GM23248 (cell line): Measurements from ENCODE around the gene BCHE. TPM values are rescaled to one million over a fixed set of nuclear protein-coding genes. Genes with fewer than 3 reads are reported as not detected.

Experiments
- DNase-seq: peaks from one replicate; pipeline ENCODE4 v3.0.0-alpha.2; 2015
- H2AFZ ChIP-seq: fragments of 200-600 bp; sonication (generic); 2 replicates; pipeline ENCODE4 v1.6.1; 2016; ENCODE audit warnings: antibody characterized with exemption
- H3F3A ChIP-seq: fragments of 200-600 bp; sonication (generic); 2 replicates; pipeline ENCODE4 v1.6.1; 2016; ENCODE audit warnings: mild to moderate bottlenecking, antibody characterized with exemption, mixed run types; ENCODE audit not compliant: insufficient read depth
- H3K27ac ChIP-seq: fragments of 200-600 bp; sonication (generic); 2 replicates; pipeline ENCODE4 v1.5.1; 2016; ENCODE audit warnings: mild to moderate bottlenecking
- H3K27me3 ChIP-seq: fragments of 200-600 bp; sonication (generic); replicated peaks from 2 replicates; pipeline ENCODE4 v1.6.1; 2016; ENCODE audit warnings: mild to moderate bottlenecking; ENCODE audit not compliant: insufficient read depth
- H3K36me3 ChIP-seq: fragments of 200-600 bp; sonication (generic); 2 replicates; pipeline ENCODE4 v1.6.1; 2016; ENCODE audit warnings: low read depth, mild to moderate bottlenecking
- H3K4me1 ChIP-seq: fragments of 200-600 bp; sonication (generic); 2 replicates; pipeline ENCODE4 v1.6.1; 2016; ENCODE audit warnings: mild to moderate bottlenecking; ENCODE audit not compliant: insufficient read depth
- H3K4me2 ChIP-seq: fragments of 200-600 bp; sonication (generic); one replicate; pipeline ENCODE4 v1.6.1; 2016; ENCODE audit warnings: mild to moderate bottlenecking; ENCODE audit not compliant: unreplicated experiment
- H3K4me3 ChIP-seq: fragments of 200-600 bp; sonication (generic); 2 replicates; pipeline ENCODE4 v1.5.1; 2016; ENCODE audit warnings: mild to moderate bottlenecking
- H3K79me2 ChIP-seq: fragments of 200-600 bp; sonication (generic); 2 replicates; pipeline ENCODE4 v1.6.1; 2016; ENCODE audit warnings: mild to moderate bottlenecking; ENCODE audit not compliant: insufficient read depth
- H3K9ac ChIP-seq: fragments of 200-600 bp; sonication (generic); 2 replicates; pipeline ENCODE4 v1.6.1; 2016; ENCODE audit warnings: mild to moderate bottlenecking
- H3K9me2 ChIP-seq: fragments of 200-600 bp; sonication (generic); 2 replicates; pipeline ENCODE4 v1.6.1; 2016; ENCODE audit warnings: mixed run types, mild to moderate bottlenecking, moderate library complexity; ENCODE audit not compliant: insufficient read depth
- H3K9me3 ChIP-seq: fragments of 200-600 bp; sonication (generic); one replicate; pipeline ENCODE4 v1.6.1; 2017; ENCODE audit warnings: low read depth
- H4K20me1 ChIP-seq: fragments of 200-600 bp; sonication (generic); 2 replicates; pipeline ENCODE4 v1.6.0; 2016; ENCODE audit not compliant: insufficient read depth
- EZH2 ChIP-seq: fragments of 200-600 bp; sonication (generic); IDR thresholded peaks from 2 replicates; pipeline ENCODE4 v1.6.1; 2018; ENCODE audit warnings: antibody characterized with exemption, mild to moderate bottlenecking; ENCODE audit not compliant: insufficient read depth, poor library complexity, severe bottlenecking
- EZH2phosphoT487 ChIP-seq: fragments of 200-600 bp; sonication (generic); IDR thresholded peaks from 2 replicates; pipeline ENCODE4 v1.6.1; 2018; ENCODE audit warnings: antibody characterized with exemption, moderate library complexity, mild to moderate bottlenecking, low read depth; ENCODE audit not compliant: insufficient read depth
- WGBS, 2 experiments: methylation state at CpG; one replicate each; pipeline ENCODE4 v1.1.6; 2015 to 2017; ENCODE audit warnings: low lambda C conversion rate in 2 of 2, low coverage in 1 of 2; ENCODE audit errors: missing lambda C conversion rate in 2 of 2; 5-methylcytosine and 5-hydroxymethylcytosine counted together
- in situ Hi-C: fragments of 300-500 bp; cut with MboI; formaldehyde crosslinking; loops from 2 replicates; pipeline ENCODE4 v1.15.0; 2020
- polyA plus RNA-seq: library from polyadenylated mRNA; unstranded; fragments of >200 nt; fragmentation: Nextera tagmentation; extraction: Ambion mirVana; gene quantifications from 2 replicates; pipeline ENCODE4 v1.2.1, GENCODE V29; 2016
- total RNA-seq: library from RNA; depleted of rRNA; stranded (reverse); fragments of >200 nt; shearing (Covaris generic); gene quantifications from 2 replicates; pipeline ENCODE4 v1.2.3, GENCODE V29; 2014; rRNA removed

Gene BCHE
- not detected in 2 replicates for total RNA-seq
- not detected in 2 replicates for polyA plus RNA-seq

- Histone ChIP-seq H3K9me3 (no peaks in the 10 kb centered on the region), H3K36me3 (no peaks in the 10 kb centered on the region), H3K9me2 (no peaks in the 10 kb centered on the region), H2AFZ (no peak within 1 kb of the TSS), H3K4me3 (no peak within 1 kb of the TSS), H3K4me1 (no peaks in the 10 kb centered on the region), H3K27ac (no peak within 1 kb of the TSS), H3K4me2 (no peak within 1 kb of the TSS), H3K27me3 (no peaks in the 10 kb centered on the region), H4K20me1 (no peaks in the 10 kb centered on the region), H3K9ac (no peak within 1 kb of the TSS), H3F3A (no peaks in the 10 kb centered on the region), H3K79me2 (no peaks in the 10 kb centered on the region)
- TF ChIP-seq EZH2 (no peak), EZH2phosphoT487 (no peak)
- in situ Hi-C loops, result no loop called here
- no peak for DNase-seq
- WGBS, 2 experiments, result 1 to 4% methylated on average over 6 of the region's 6 CpGs
Measured at GRCh38 chr3:165837058-165837525, at the start of gene BCHE. Gene BCHE (minus strand): TSS chr3:165837423. CDS start chr3:165831033, 6,390 bp downstream.

DNA sequence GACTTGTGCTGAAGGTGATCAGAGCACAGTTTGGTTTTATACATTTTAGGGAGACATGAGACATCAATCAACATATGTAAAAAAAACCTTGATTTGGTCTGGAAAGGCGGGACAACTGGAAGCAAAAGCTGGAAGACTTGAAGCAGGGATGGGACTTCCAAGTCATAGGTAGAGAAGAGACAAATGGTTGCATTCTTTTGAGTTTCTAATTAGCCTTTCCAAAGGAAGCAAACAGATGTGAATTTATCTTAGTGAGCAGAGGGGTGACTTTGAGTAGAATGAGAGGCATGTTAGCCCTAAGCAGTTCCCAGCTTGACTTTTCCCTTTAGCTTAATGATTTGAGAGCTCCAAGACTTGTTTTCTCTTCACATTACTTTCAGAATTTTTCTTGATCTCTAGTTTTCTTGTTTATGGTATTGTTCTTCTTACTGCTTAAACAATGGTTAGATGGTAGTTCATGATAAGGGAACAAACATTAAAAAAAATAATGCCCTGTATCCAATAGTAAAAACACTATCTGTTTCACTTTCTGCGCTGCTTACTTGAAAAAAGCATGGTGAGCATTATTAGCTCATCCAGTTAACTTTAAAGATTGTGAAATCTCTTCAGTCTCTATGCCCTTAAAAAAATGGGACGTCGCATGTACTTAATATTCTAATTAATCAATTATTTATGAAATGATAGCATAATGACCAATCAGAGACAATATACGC lies 48.5 kb upstream of the BCHE start:
- H2AFZ ChIP-seq, result no peak overlapping the region
- in situ Hi-C loops, result no loop called here
- no peaks in the 10 kb centered on the region for H3K9me3 ChIP-seq
- H3K9me2 ChIP-seq, result no peaks in the 10 kb centered on the region
- 41 to 44% methylated on average over 5 of the region's 5 CpGs for WGBS, 2 experiments
- H4K20me1 ChIP-seq, result no peaks in the 10 kb centered on the region
- H3K4me1 ChIP-seq, result no peaks in the 10 kb centered on the region
- no peaks in the 10 kb centered on the region for H3F3A ChIP-seq
- no peak overlapping the region for H3K27ac ChIP-seq
- TF ChIP-seq EZH2 (no peak), EZH2phosphoT487 (no peak)
- H3K4me3 ChIP-seq, result no peak overlapping the region
- no peak overlapping the region for H3K9ac ChIP-seq
- H3K79me2 ChIP-seq, result no peaks in the 10 kb centered on the region
- H3K4me2 ChIP-seq, result no peak overlapping the region
- no peaks in the 10 kb centered on the region for H3K27me3 ChIP-seq
- H3K36me3 ChIP-seq, result no peaks in the 10 kb centered on the region
- no peak for DNase-seq

GRCh38 chr3:165884518-165884917 lies 47.3 kb upstream of the BCHE start:
- Histone ChIP-seq H3K4me2 (no peak overlapping the region), H3K27me3 (no peaks in the 10 kb centered on the region), H3K9me3 (no peaks in the 10 kb centered on the region), H3F3A (no peaks in the 10 kb centered on the region), H3K36me3 (no peaks in the 10 kb centered on the region), H4K20me1 (no peaks in the 10 kb centered on the region), H3K9ac (no peak overlapping the region), H3K4me3 (no peak overlapping the region), H3K27ac (no peak overlapping the region), H2AFZ (no peak overlapping the region), H3K4me1 (no peaks in the 10 kb centered on the region), H3K79me2 (no peaks in the 10 kb centered on the region), H3K9me2 (no peaks in the 10 kb centered on the region)
- no peak for TF ChIP-seq EZH2
- TF ChIP-seq EZH2phosphoT487, result no peak
- DNase-seq, result no peak
- in situ Hi-C loops, result no loop called here

GRCh38 chr3:165883863-165884478 lies 46.7 kb upstream of the BCHE start:
- no peaks in the 10 kb centered on the region for H3F3A ChIP-seq
- no peaks in the 10 kb centered on the region for H3K27me3 ChIP-seq
- no peaks in the 10 kb centered on the region for H3K36me3 ChIP-seq
- no peak overlapping the region for H3K4me3 ChIP-seq
- H3K4me2 ChIP-seq, result no peak overlapping the region
- no peak overlapping the region for H3K9ac ChIP-seq
- TF ChIP-seq EZH2phosphoT487, result no peak
- no peak for TF ChIP-seq EZH2
- H3K9me2 ChIP-seq, result no peaks in the 10 kb centered on the region
- no peak for DNase-seq
- no peaks in the 10 kb centered on the region for H4K20me1 ChIP-seq
- H2AFZ ChIP-seq, result no peak overlapping the region
- no peaks in the 10 kb centered on the region for H3K9me3 ChIP-seq
- no peak overlapping the region for H3K27ac ChIP-seq
- WGBS, 2 experiments, result 27 to 34% methylated on average over 8 of the region's 8 CpGs
- no peaks in the 10 kb centered on the region for H3K79me2 ChIP-seq
- no peaks in the 10 kb centered on the region for H3K4me1 ChIP-seq
- in situ Hi-C loops, result no loop called here
